SK-N-SH (cell line): Measurements from ENCODE around the gene KBTBD8.

Experiments used
- RAD21 ChIP-seq: IDR thresholded peaks from 2 replicates; pipeline ENCODE4 v1.6.1; 2012; ENCODE audit warnings: mild to moderate bottlenecking, low read length
- TF ChIP-seq, protein P1 (sequence below): IDR thresholded peaks from 2 replicates; pipeline ENCODE4 v1.4.0; 2012; ENCODE audit warnings: low read depth

DNA sequence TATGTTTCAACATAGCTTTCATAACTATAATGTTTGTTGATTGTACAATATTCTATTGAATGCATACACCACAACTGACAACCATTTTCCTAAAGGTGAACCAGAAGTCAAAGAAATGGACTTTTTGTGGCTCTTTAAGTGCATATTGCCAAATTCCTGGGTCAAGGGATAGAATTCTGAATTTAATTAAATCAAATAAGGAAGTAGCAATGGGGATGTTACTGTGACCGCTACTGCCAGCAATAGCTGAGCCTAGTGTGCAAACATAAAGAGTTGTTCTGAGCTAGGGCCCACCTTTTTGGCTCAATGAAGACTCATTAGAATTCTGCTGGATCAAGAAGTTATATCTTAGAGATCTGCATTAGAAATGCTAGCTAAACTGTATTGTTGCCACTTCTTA, 17.3 kb upstream of the KBTBD8 start:
- TF ChIP-seq RAD21: no peak
- TF ChIP-seq, protein P1, sequence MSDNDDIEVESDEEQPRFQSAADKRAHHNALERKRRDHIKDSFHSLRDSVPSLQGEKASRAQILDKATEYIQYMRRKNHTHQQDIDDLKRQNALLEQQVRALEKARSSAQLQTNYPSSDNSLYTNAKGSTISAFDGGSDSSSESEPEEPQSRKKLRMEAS: no peak
